ENCODE results near the gene DEDD.

DEDD gene

GRCh38 chr1:161121042-161121650 is 11.3 kb downstream of the DEDD start:
- TF ChIP-seq TAF1 (IDR thresholded peaks at IDR 0.05; ENCODE audit: borderline replicate concordance, insufficient read depth, low read length) (no peak), POLR2AphosphoS5 (IDR thresholded peaks at IDR 0.05; ENCODE audit: low read depth, low read length) (peak; percentile 15; the same call in 1 of the 2 replicates)

- no peak for TF ChIP-seq SIN3A (IDR thresholded peaks at IDR 0.05; ENCODE audit: borderline replicate concordance, insufficient read depth, low read length)
- TF ChIP-seq REST (IDR thresholded peaks at IDR 0.05; ENCODE audit: insufficient read depth in 1 of 2, low read depth in 2 of 2, low read length in 2 of 2): no peak
- peak; percentile 40; the same call in 1 of the 2 replicates for TF ChIP-seq POLR2AphosphoS5 (IDR thresholded peaks at IDR 0.05; ENCODE audit: low read depth, low read length)
- no peak for TF ChIP-seq FOXP2 (optimal IDR thresholded peaks at IDR 0.05; ENCODE audit: borderline replicate concordance, extremely low read depth, extremely low read length, insufficient read depth)
- TF ChIP-seq TAF1 (IDR thresholded peaks at IDR 0.05; ENCODE audit: borderline replicate concordance, insufficient read depth, low read length): no peak
These were observed 13.2 kb downstream of the DEDD start for GRCh38 chr1:161119092-161119903.

- peak; percentile 77; the same call in 1 of the 2 replicates for TF ChIP-seq SIN3A (IDR thresholded peaks at IDR 0.05; ENCODE audit: borderline replicate concordance, insufficient read depth, low read length)
- peak; percentile 24 to 60; a peak in 3 of 4 replicates for TF ChIP-seq REST (IDR thresholded peaks at IDR 0.05; ENCODE audit: insufficient read depth in 1 of 2, low read depth in 2 of 2, low read length in 2 of 2)
- peak; percentile 97 for TF ChIP-seq FOXP2 (optimal IDR thresholded peaks at IDR 0.05; ENCODE audit: borderline replicate concordance, extremely low read depth, extremely low read length, insufficient read depth)
- TF ChIP-seq TAF1 (IDR thresholded peaks at IDR 0.05; ENCODE audit: borderline replicate concordance, insufficient read depth, low read length): peak; percentile 98
- TF ChIP-seq POLR2AphosphoS5 (IDR thresholded peaks at IDR 0.05; ENCODE audit: low read depth, low read length): peak; percentile 95
These were observed 14.5 kb downstream of the DEDD start, which contains the start of the genes NIT1 and PFDN2 for GRCh38 chr1:161117759-161118581. TSS of gene NIT1 (plus strand) at chr1:161118105. CDS start at chr1:161118177, 72 bp downstream. TSS of gene PFDN2 (minus strand) at chr1:161118037. CDS start at chr1:161118026, 11 bp downstream.

- no peak for TF ChIP-seq SIN3A (IDR thresholded peaks at IDR 0.05; ENCODE audit: borderline replicate concordance, insufficient read depth, low read length)
- no peak for TF ChIP-seq REST (IDR thresholded peaks at IDR 0.05; ENCODE audit: insufficient read depth in 1 of 2, low read depth in 2 of 2, low read length in 2 of 2)
- TF ChIP-seq FOXP2 (optimal IDR thresholded peaks at IDR 0.05; ENCODE audit: borderline replicate concordance, extremely low read depth, extremely low read length, insufficient read depth): no peak
- no peak for TF ChIP-seq TAF1 (IDR thresholded peaks at IDR 0.05; ENCODE audit: borderline replicate concordance, insufficient read depth, low read length)
- 0 out of 2 replicates have a peak, but pooled peaks have one; percentile 7 for TF ChIP-seq POLR2AphosphoS5 (IDR thresholded peaks at IDR 0.05; ENCODE audit: low read depth, low read length)
These were observed 17.2 kb downstream of the DEDD start for GRCh38 chr1:161115132-161115711.

GRCh38 chr1:161114556-161114955 is 17.9 kb downstream of the DEDD start:
- TF ChIP-seq REST (IDR thresholded peaks at IDR 0.05; ENCODE audit: insufficient read depth in 1 of 2, low read depth in 2 of 2, low read length in 2 of 2) (no peak), TAF1 (IDR thresholded peaks at IDR 0.05; ENCODE audit: borderline replicate concordance, insufficient read depth, low read length) (no peak), POLR2AphosphoS5 (IDR thresholded peaks at IDR 0.05; ENCODE audit: low read depth, low read length) (no peak), FOXP2 (optimal IDR thresholded peaks at IDR 0.05; ENCODE audit: borderline replicate concordance, extremely low read depth, extremely low read length, insufficient read depth) (no peak), SIN3A (IDR thresholded peaks at IDR 0.05; ENCODE audit: borderline replicate concordance, insufficient read depth, low read length) (no peak)

All from PFSK-1 (cell line).